Stomach (tissue), 4 donors: ENCODE measurements around the gene C9orf152.

Source experiments
- POLR2A ChIP-seq, 4 donors: fragments of 450-650 bp; IDR thresholded peaks; one replicate each; pipeline ENCODE4 v1.6.1; 2016; ENCODE audit warnings: antibody characterized with exemption in 4 of 4, control low read depth in 2 of 4, mild to moderate bottlenecking in 1 of 4, moderate library complexity in 1 of 4
- TF ChIP-seq, protein P1 (sequence below), 7 experiments: fragments of 450-650 bp in 4 of 7; fragments of 200-600 bp in 3 of 7; sonication (generic) in 3 of 7; IDR thresholded peaks; one replicate each; pipeline ENCODE4 v1.5.1; 2016 to 2019; ENCODE audit warnings: antibody characterized with exemption in 7 of 7, control low read depth in 2 of 7, mild to moderate bottlenecking in 1 of 7

DNA sequence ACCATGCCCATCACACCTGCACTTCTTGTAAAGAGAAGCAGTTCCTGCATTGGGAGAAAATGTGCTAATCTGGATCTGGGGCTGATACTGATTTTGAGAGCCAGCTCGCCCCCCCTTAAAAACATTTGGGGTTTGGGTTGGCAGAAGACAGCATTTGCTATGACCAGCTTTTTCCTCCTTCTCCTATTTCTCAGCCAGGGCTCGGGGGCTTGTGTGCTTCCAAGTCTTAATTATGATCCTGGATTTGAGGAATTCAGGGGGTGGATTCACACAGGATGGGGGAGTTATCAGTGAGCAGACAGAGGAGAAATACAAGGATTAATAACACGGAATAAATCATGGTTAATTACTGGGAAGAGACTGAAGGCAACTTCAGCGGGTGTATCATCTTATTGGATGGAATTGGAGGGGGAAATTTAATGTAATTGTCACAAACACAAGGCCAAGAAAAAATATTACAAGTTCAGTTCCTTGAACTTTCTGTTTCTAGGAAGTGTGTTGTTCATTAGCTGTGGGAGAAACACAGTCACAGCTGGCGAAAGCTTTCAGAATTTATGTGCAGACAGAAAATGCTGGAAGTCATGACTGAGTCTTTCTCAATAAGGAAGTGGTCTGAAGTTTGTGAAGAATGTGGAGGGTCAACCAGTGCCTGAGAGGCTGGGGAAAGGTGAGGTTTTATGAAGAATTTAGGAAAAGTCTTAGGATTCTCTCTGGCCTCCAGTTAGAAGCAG, 15.3 kb downstream of the C9orf152 start:
- no peak for TF ChIP-seq POLR2A (IDR thresholded peaks at IDR 0.05)
- TF ChIP-seq, protein P1, sequence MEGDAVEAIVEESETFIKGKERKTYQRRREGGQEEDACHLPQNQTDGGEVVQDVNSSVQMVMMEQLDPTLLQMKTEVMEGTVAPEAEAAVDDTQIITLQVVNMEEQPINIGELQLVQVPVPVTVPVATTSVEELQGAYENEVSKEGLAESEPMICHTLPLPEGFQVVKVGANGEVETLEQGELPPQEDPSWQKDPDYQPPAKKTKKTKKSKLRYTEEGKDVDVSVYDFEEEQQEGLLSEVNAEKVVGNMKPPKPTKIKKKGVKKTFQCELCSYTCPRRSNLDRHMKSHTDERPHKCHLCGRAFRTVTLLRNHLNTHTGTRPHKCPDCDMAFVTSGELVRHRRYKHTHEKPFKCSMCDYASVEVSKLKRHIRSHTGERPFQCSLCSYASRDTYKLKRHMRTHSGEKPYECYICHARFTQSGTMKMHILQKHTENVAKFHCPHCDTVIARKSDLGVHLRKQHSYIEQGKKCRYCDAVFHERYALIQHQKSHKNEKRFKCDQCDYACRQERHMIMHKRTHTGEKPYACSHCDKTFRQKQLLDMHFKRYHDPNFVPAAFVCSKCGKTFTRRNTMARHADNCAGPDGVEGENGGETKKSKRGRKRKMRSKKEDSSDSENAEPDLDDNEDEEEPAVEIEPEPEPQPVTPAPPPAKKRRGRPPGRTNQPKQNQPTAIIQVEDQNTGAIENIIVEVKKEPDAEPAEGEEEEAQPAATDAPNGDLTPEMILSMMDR (IDR thresholded peaks at IDR 0.05): no peak
